T-helper 22 cell (primary cell): Measurements from ENCODE around the gene KRTAP10-9.
"Not testable (repeated sequence)": the region's sequence is repeated elsewhere in the genome, so short reads cannot be mapped to it uniquely, and the experiment has no call there.

Experiments used
- DNase-seq: peaks from one replicate; pipeline ENCODE4 v3.0.0-alpha.2; 2020; ENCODE audit warnings: low read depth

KRTAP10-9 gene

DNA sequence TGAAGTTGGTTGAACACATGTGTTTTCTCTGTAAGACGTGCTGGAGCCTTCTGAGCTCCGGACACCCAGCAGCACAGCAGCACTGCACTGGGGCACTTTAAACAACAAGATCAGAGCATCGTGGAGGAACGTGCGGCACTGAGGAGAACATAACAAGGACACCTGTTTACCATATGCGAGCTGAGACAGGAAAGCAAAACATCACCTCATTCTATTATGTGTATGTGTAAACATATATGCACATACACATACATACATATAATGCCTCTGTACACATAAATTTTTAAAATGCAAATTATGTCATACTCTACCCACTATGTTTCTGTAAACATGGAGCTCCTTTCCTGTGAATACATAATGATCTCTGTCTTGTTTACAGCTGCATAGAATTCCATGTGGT is 31.4 kb upstream of the KRTAP10-9 start:
- no peak for DNase-seq

- no peak for DNase-seq
Observed at GRCh38 chr21:44596068-44596725, 30.7 kb upstream of the KRTAP10-9 start.

DNA sequence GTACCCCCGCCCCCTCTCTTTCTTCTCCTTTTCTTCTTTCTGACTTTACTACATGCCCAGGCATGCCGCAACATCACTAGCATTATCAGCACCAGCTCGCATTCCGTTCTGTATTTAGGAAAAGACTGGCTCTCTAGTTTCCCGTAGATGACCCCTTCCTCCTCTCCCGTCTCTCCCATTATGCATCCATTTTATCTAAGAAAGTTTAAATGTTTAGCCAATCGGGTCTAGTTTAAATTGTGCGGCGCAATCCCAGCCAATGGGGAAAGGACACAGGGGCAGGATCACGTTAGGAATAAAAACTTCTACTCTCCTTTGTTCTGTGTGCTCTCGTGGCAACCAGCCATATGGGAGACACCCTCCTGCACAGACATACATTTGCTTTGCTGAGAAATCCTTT is 28.8 kb upstream of the KRTAP10-9 start:
- no peak for DNase-seq

DNA sequence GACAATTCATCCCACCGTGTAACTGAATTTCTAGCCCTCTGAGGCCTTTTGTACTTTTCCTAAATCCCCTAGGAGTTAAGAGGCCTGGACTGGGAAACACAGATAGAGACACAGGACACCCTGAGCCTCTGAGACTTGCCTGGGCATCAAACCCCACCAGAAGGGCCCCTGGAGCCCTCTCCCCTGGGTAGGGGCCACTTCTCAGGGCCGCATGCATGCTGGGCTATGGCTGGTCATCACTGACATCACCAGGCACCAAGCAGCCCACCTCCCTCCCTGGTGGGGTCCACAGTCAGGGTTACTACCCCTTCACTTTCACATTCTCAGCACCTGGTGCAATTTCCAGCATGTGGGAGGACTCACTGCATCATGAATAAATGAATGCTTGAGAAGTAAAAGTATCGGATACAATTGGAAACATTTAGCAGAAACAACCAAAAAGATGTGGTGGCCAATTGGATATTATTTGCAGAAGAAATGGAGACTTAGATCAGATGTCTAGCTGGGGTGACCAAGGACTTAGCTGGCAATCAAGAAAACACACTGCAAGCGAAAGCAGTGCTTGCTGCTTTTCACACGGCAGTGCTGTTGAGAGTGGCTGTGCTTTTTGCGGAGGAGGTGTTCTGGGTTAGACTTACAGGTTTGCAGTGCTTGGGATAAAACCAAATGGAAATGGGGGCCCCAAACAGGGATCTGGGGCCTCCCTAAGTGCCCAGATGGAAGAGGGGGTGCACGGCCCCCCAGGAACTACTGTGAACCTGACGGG is 27.4 kb upstream of the KRTAP10-9 start:
- DNase-seq, result no peak

- not testable (repeated sequence) for DNase-seq
Observed at GRCh38 chr21:44600118-44600978, 26.5 kb upstream of the KRTAP10-9 start, which contains the start of gene KRTAP10-7. KRTAP10-7 (plus strand) TSS chr21:44600597; CDS start chr21:44600622, 25 bp downstream.

DNA sequence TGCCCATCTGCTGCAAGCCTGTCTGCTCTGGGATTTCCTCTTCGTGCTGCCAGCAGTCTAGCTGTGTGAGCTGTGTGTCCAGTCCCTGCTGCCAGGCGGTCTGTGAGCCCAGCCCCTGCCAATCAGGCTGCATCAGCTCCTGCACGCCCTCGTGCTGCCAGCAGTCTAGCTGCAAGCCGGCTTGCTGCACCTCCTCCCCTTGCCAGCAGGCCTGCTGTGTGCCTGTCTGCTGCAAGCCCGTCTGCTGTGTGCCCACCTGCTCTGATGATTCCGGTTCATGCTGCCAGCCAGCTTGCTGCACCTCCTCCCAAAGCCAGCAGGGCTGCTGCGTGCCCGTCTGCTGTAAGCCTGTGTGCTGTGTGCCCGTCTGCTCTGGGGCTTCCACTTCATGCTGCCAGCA is 25.8 kb upstream of the KRTAP10-9 start:
- DNase-seq, result not testable (repeated sequence)

GRCh38 chr21:44601596-44602462 is 25.1 kb upstream of the KRTAP10-9 start:
- no peak for DNase-seq

DNA sequence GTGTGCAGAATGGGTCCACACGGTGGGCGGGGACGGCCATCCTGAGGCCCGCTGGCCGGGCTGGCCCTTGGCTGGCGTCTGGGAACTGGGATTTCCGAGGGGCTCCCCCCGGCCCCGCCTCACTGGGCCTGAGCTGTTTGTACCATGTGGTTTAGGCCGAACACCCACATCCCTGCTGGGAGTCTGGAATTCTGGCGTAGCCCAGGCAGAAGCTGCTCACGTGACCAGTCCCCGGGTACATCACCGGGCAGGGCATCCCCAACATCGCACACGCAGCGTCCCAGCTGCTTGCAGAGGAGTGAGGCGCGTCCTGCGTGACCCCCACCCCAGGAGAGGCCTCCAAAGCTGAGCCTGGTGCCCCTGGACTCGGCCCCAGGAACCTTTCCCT is 24.4 kb upstream of the KRTAP10-9 start:
- no peak for DNase-seq

GRCh38 chr21:44603109-44603875 is 23.6 kb upstream of the KRTAP10-9 start:
- DNase-seq, result no peak

- DNase-seq, result no peak
Observed at GRCh38 chr21:44603911-44604310, 23.0 kb upstream of the KRTAP10-9 start.

DNA sequence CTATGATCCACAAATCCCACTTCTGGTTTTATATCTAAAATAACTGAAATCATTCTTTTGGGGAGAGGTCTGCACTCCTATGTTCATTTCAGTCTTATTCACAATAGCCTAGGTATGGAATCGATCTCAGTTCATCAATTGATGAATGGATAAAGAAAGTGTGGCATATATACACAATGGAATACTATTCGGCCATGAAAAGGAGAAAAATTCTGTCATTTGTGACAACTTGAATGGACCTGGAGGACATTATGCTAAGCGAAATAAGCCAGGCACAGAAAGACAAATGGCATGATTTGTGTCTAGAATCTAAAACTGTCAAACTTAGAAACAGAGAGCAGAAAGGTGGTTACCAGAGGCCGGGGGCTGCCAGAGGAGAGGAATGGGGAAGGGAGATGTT is 20.4 kb upstream of the KRTAP10-9 start:
- no peak for DNase-seq

DNA sequence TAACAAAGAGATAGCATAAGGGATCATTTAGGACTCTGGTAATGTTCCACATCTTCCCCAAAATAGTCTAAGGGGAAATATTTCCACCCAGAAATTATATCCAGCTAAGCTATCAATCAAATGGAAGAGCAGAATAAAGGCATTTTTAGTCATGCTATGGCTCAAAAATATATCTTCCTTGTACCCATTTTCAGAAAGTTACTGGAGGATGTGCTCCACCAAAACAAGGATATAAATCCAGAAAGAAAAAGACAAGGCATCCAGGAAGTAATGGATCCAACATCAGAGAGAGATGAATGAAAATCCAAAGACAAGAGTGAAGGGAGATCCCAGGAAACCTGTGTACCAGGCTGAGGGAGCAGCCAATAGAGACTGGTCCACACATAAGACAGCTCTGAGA is 17.7 kb upstream of the KRTAP10-9 start:
- DNase-seq, result no peak

DNA sequence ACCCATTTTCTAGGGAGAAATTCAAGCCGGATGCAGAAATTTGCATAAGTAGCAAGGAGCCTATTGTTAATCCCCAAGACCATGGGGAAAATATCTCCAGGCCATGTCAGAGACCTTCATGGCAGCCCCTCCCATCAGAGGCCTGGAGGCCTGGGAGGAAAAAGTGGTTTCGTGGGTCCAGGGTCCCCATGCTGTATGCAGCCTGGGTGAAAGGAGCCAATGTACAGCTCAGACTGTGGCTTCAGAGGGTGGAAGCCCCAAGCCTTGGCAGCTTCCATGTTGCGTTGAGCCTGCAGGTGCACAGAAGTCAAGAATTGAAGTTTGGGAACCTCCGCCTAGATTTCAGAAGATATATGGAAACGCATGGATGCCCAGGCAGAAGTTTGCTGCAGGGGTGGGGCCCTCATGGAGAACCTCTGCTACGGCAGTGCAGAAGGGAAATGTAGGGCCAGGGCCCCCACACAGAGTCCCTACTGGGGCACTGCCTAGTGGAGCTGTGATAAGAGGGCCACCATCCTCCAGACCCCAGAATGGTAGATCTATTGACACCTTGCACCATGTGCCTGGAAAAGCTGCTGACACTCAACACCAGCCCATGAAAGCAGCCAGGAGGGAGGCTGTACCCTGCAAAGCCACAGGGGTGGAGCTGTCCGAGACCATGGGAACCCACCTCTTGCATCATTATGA is 16.6 kb upstream of the KRTAP10-9 start:
- not testable (repeated sequence) for DNase-seq

DNA sequence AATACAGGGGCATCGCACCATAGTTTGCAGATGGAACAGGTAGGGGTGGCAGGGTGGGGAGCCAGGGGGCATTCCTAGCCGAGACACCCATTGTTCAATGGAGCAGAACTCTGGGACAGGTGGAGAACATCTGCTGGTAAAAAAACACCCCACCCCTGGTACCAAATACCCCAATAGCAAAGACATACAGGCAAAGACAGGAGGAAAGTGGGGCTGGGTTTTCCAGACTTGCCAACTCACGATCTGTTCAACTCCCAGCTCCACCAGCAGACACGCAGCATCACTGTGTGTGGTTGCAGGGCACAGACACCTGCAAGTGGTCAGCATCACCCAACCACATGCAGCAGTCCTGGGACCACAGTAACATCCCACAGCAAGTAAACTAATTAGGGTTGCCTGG is 15.3 kb upstream of the KRTAP10-9 start:
- DNase-seq, result no peak

DNA sequence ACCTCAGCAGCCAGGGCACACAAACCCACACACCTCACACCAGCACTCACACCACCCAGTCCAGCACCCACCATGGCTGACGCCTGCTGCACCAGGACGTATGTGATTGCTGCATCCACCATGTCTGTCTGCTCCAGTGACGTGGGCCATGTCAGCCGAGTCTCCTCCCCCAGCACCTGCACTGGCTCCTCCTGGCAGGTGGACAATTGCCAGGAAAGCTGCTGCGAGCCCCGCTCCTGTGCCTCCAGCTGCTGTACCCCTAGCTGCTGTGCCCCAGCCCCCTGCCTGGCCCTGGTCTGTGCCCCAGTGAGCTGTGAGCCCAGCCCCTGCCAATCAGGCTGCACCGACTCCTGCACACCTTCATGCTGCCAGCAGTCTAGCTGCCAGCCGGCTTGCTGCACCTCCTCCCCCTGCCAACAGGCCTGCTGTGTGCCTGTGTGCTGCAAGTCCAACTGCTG is 14.8 kb upstream of the KRTAP10-9 start, which contains the start of gene KRTAP10-8:
Gene KRTAP10-8 (plus strand): TSS at position 51 of the 458 bp plus-strand sequence. CDS start 22 bp downstream, at position 73.
- DNase-seq, result no peak

DNA sequence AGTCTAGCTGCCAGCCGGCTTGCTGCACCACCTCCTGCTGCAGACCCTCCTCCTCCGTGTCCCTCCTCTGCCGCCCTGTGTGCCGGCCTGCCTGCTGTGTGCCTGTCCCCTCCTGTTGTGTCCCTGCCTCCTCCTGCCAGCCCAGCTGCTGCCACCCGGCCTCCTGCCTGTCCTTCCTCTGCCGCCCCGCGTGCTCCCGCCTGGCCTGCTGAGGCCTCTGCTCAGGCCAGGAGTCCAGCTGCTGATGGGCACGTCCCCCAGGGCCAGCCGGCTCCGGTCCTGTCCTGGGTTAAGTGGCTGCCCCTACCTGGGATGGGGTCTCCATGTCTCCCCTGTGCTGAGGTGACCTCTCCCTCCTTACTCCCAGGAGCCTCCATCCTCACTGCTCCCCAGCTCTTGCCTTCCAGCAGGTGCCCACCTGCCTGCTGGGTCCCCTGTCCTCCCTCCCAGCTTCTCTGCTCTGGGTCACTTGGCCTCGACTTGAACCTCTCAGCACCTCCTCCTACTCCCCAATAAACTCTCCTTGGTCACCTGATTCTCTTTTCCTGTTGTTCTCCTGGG is 14.1 kb upstream of the KRTAP10-9 start:
- no peak for DNase-seq

DNA sequence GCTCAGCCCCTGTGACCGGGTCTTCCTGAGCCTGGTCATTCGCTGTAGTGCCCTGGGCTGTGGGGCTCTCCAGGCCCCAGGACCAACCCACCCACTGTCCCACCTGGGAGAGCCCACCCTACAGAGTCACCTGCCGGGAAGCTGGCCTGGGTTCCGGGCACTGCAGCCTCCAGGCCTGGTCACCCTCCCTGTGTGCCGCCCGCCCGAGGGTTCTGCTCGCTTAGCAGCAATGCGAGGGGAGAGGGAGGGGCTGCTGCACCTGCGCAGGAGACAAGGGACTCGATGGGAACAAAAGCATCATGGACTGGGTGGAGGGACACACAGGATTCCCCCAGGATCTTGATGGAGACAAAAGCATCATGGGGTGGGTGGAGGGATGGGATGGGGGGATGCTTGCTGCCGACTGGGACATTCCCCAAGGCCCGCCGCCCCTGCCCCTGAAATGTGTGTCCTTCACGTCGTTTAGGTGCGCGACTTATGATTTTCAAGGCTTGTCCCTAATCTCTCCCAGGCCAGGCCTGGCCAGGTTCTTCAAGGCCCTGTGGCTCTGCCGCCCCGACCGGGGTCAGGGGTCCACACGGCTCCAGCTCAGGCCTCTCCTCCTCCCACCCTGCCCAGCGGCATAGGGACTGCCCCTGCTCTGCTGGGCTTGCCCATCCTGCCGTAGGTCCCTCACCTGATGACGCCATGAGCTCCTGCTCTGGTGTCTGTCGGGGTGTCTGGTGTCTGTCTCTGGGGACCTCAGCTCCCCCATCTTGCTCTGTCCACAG is 13.3 kb upstream of the KRTAP10-9 start:
- DNase-seq, result no peak

DNA sequence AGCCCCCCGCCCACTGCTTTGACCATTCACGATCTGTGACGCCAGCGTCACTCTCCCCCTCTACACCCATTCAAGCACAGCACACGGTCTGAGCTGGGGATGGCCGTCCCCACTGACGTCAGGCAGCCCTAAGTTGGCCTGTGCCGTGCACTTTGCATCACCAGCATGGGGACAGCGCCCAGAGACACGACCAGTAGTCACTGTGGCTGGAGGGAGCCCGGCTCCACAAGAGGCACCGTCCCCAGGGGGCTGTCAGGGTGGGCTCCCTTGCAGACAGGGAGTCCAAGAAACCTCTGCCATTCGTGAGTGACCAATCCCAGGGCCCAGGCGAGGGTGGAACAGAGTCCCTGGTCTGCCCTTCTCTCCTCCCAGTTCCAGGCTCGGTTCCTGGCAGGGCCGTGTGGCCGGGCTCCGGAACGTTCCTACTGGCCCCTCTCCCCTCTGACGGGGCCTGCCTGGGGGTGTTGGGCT is 12.7 kb upstream of the KRTAP10-9 start:
- no peak for DNase-seq

- no peak for DNase-seq
Observed at GRCh38 chr21:44614961-44615391, 11.9 kb upstream of the KRTAP10-9 start.
